Sigmoid colon (tissue), 7 donors: Measurements from ENCODE around the gene CFAP46. TPM values are rescaled to one million over a fixed set of nuclear protein-coding genes. Genes with fewer than 3 reads are reported as not detected.
"Not testable (repeated sequence)": the region's sequence is repeated elsewhere in the genome, so short reads cannot be mapped to it uniquely, and the experiment has no call there.

Experiments
- DNase-seq: peaks from one replicate; pipeline ENCODE4 v3.0.0-alpha.2; 2019
- H3K27ac ChIP-seq, 4 donors: fragments of 200-600 bp; sonication (generic); one replicate each; pipeline ENCODE4 v1.5.1; 2016 to 2019; ENCODE audit warnings: mild to moderate bottlenecking in 1 of 4
- H3K27me3 ChIP-seq, 3 donors: fragments of 200-600 bp; sonication (generic); one replicate each; pipeline ENCODE4 v1.5.1; 2019; ENCODE audit warnings: mild to moderate bottlenecking in 1 of 3
- H3K36me3 ChIP-seq, 4 donors: fragments of 200-600 bp; sonication (generic); one replicate each; pipeline ENCODE4 v1.5.1; 2016 to 2019
- H3K4me1 ChIP-seq, 4 donors: fragments of 200-600 bp; sonication (generic); one replicate each; pipeline ENCODE4 v1.5.1; 2017 to 2019
- H3K4me3 ChIP-seq, 4 donors: fragments of 200-600 bp; sonication (generic); one replicate each; pipeline ENCODE4 v1.5.1; 2017 to 2019; ENCODE audit warnings: mild to moderate bottlenecking in 2 of 4, moderate library complexity in 1 of 4
- H3K9me3 ChIP-seq, 4 donors: fragments of 200-600 bp in 3 of 4; sonication (generic) in 3 of 4; one replicate each; pipeline versions ENCODE4 v1.5.1 to v1.6.1; 2013 to 2019
- EP300 ChIP-seq, 4 donors: sonication (generic); formaldehyde crosslinking; IDR thresholded peaks; one replicate each; pipeline ENCODE4 v1.6.1; 2017; ENCODE audit warnings: antibody characterized with exemption in 4 of 4
- POLR2A ChIP-seq, 2 donors: fragments of 450-650 bp; IDR thresholded peaks; one replicate each; pipeline ENCODE4 v1.6.1; 2016; ENCODE audit warnings: antibody characterized with exemption in 2 of 2, mild to moderate bottlenecking in 2 of 2, moderate library complexity in 2 of 2
- POLR2AphosphoS5 ChIP-seq, 4 donors: sonication (generic); formaldehyde crosslinking; IDR thresholded peaks; one replicate each; pipeline ENCODE4 v1.6.1; 2017; ENCODE audit warnings: antibody characterized with exemption in 4 of 4
- WGBS, 2 donors: extraction: QIAGEN DNeasy Blood & Tissue Kit; methylation state at CpG; one replicate each; pipeline ENCODE4 v1.1.7; 2013; 5-methylcytosine and 5-hydroxymethylcytosine counted together
- intact Hi-C: fragments of 100-400 bp; cut with DNase I; formaldehyde crosslinking; loops from one replicate; pipeline ENCODE4 v1.15.1; 2023
- polyA plus RNA-seq, 3 donors: library from polyadenylated mRNA; stranded (reverse); fragments of 200-250 nt; gene quantifications; one replicate each; pipeline ENCODE4 v1.2.3, GENCODE V29; 2013
- total RNA-seq, 4 donors: library from RNA; depleted of rRNA; stranded (reverse); fragments of >200 nt; gene quantifications; one replicate each; pipeline ENCODE4 v1.1.0, GENCODE V29; 2016
- TF ChIP-seq, protein P1 (sequence below), 4 experiments: fragments of 450-650 bp in 3 of 4; fragments of 200-600 bp in 1 of 4; IDR thresholded peaks; one replicate each; pipeline ENCODE4 v1.5.1; 2016 to 2019; ENCODE audit warnings: antibody characterized with exemption in 4 of 4, mild to moderate bottlenecking in 3 of 4, moderate library complexity in 2 of 4
- donor health status: healthy with polysubstance abuse.
- donor health status: Bipolar disorder and iron deficiency.
- donor health status: healthy.

CFAP46 gene
- total and polyA plus RNA-seq, 7 donors: 0.10 to 1.7 (median 0.38) TPM; not detected in 3

DNA sequence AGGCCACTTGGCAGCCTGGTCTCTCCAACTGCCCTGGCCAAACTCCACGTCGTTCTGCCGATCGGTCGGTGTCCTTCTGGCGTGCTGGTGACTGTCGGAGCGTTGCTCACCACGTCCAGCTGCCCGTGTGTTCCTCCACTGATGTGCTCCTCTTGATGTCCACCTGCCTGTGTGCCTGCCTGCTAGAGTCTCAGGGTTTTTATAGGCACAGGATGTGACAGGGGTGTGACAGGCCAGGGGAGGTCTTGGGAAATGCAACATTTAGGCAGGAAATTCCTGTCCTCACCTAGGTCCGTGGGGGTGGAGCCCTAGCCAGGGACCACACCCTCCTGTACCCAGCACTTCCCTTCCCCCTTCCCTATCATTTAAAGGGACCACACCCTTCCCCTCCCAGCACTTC, 25.2 kb upstream of the CFAP46 start:
- WGBS, 2 donors: 59 to 63% methylated on average over 11 of the region's 11 CpGs
- TF ChIP-seq, protein P1, sequence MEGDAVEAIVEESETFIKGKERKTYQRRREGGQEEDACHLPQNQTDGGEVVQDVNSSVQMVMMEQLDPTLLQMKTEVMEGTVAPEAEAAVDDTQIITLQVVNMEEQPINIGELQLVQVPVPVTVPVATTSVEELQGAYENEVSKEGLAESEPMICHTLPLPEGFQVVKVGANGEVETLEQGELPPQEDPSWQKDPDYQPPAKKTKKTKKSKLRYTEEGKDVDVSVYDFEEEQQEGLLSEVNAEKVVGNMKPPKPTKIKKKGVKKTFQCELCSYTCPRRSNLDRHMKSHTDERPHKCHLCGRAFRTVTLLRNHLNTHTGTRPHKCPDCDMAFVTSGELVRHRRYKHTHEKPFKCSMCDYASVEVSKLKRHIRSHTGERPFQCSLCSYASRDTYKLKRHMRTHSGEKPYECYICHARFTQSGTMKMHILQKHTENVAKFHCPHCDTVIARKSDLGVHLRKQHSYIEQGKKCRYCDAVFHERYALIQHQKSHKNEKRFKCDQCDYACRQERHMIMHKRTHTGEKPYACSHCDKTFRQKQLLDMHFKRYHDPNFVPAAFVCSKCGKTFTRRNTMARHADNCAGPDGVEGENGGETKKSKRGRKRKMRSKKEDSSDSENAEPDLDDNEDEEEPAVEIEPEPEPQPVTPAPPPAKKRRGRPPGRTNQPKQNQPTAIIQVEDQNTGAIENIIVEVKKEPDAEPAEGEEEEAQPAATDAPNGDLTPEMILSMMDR (IDR thresholded peaks at IDR 0.05): no peak
- TF ChIP-seq EP300 (IDR thresholded peaks at IDR 0.05): no peak
- TF ChIP-seq POLR2AphosphoS5 (IDR thresholded peaks at IDR 0.05): peak in 1 of 4 donors; percentile 16
- H3K36me3 ChIP-seq: no peaks in the 10 kb centered on the region
- H3K9me3 ChIP-seq: no peaks in the 10 kb centered on the region
- no peak overlapping the region for H3K27ac ChIP-seq
- H3K27me3 ChIP-seq: peaks cover 3 to 60% (median 23%) of the 10 kb centered on the region in 3 donors
- intact Hi-C loops: no loop called here
- H3K4me1 ChIP-seq: peaks cover 0 to 6% (median 5%) of the 10 kb centered on the region in 4 donors
- no peak overlapping the region for H3K4me3 ChIP-seq
- DNase-seq: peak; percentile 39

GRCh38 chr10:132965411-132966057, 23.2 kb upstream of the CFAP46 start:
- Histone ChIP-seq H3K27me3 (peaks cover 0 to 40% (median 5%) of the 10 kb centered on the region in 3 donors), H3K27ac (no peak overlapping the region), H3K9me3 (no peaks in the 10 kb centered on the region), H3K4me1 (peaks cover 0 to 13% (median 11%) of the 10 kb centered on the region in 4 donors), H3K4me3 (no peak overlapping the region), H3K36me3 (no peaks in the 10 kb centered on the region)
- WGBS, 2 donors: 52 to 83% methylated on average over 26 of the region's 26 CpGs
- DNase-seq: no peak
- TF ChIP-seq, protein P1 (IDR thresholded peaks at IDR 0.05): no peak
- TF ChIP-seq POLR2AphosphoS5 (IDR thresholded peaks at IDR 0.05) (no peak), EP300 (IDR thresholded peaks at IDR 0.05) (no peak), POLR2A (IDR thresholded peaks at IDR 0.05) (no peak)
- intact Hi-C loops: no loop called here

- H3K27me3 ChIP-seq: peaks cover 0 to 36% (median 5%) of the 10 kb centered on the region in 3 donors
Observed at GRCh38 chr10:132964707-132965410, 22.5 kb upstream of the CFAP46 start.

DNA sequence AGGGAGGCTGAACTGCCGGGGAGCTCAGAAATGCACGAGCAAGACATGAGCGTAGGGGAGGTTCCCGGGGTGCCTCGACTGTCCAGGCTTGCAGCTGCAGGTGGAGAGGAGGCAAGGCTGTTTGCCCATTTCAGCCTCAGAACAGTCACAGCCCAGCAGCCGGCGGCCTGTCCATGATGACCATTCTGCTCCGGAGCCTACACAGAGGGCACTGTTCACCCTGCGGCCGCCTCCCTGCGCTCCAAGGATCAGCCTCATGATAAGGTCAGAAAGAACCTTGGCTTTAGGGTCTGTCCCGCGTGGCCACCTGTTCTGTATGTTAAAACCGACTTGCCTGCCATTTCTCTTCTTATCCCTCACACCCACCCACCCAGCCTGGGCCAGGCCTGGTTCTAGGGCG, 21.9 kb upstream of the CFAP46 start:
- no peak overlapping the region for H3K4me3 ChIP-seq
- H3K36me3 ChIP-seq: no peaks in the 10 kb centered on the region
- TF ChIP-seq, protein P1 (IDR thresholded peaks at IDR 0.05): no peak
- no peak for TF ChIP-seq POLR2AphosphoS5 (IDR thresholded peaks at IDR 0.05)
- TF ChIP-seq EP300 (IDR thresholded peaks at IDR 0.05): no peak
- no peak for TF ChIP-seq POLR2A (IDR thresholded peaks at IDR 0.05)
- H3K4me1 ChIP-seq: peaks cover 0 to 13% (median 11%) of the 10 kb centered on the region in 4 donors
- DNase-seq: peak; percentile 42
- WGBS, 2 donors: 84 to 95% methylated on average over 15 of the region's 15 CpGs
- H3K27ac ChIP-seq: no peak overlapping the region
- H3K9me3 ChIP-seq: no peaks in the 10 kb centered on the region
- intact Hi-C loops: no loop called here
- H3K27me3 ChIP-seq: peaks cover 0 to 31% (median 5%) of the 10 kb centered on the region in 3 donors

More at GRCh38 chr10:132964707-132965410, 22.5 kb upstream of the CFAP46 start:
- H3K9me3 ChIP-seq, H3K27ac ChIP-seq, intact Hi-C loops, H3K4me3 ChIP-seq, H3K36me3 ChIP-seq: not testable (repeated sequence)
- peaks cover 0 to 13% (median 11%) of the 10 kb centered on the region in 4 donors for H3K4me1 ChIP-seq
- WGBS, 2 donors: 40 to 77% methylated on average over 43 of the region's 43 CpGs
- DNase-seq: peak; percentile 24

GRCh38 chr10:132963430-132963960, 21.1 kb upstream of the CFAP46 start:
- 93 to 94% methylated on average over 14 of the region's 14 CpGs for WGBS, 2 donors
- H3K27me3 ChIP-seq: peaks cover 0 to 31% (median 5%) of the 10 kb centered on the region in 3 donors
- DNase-seq: peak; percentile 57
- no peak overlapping the region for H3K4me3 ChIP-seq
- intact Hi-C loops: no loop called here
- no peaks in the 10 kb centered on the region for H3K36me3 ChIP-seq
- TF ChIP-seq, protein P1 (IDR thresholded peaks at IDR 0.05): no peak
- TF ChIP-seq POLR2AphosphoS5 (IDR thresholded peaks at IDR 0.05) (no peak), EP300 (IDR thresholded peaks at IDR 0.05) (no peak), POLR2A (IDR thresholded peaks at IDR 0.05) (no peak)
- no peaks in the 10 kb centered on the region for H3K9me3 ChIP-seq
- no peak overlapping the region for H3K27ac ChIP-seq
- peaks cover 0 to 13% (median 11%) of the 10 kb centered on the region in 4 donors for H3K4me1 ChIP-seq
